HTR-8/SVneo (cell line): ENCODE data around the gene TCAIM.

Experiments used
- DNase-seq: peaks from one replicate; pipeline ENCODE4 v3.0.0; 2011; ENCODE audit warnings: low spot score, mixed read lengths; ENCODE audit not compliant: insufficient read length
- FAIRE-seq: peaks from 2 replicates; lab custom pipeline; 2011; peaks lifted over from hg19 to GRCh38; lab: Jason Lieb, UNC

Gene TCAIM, protein sequence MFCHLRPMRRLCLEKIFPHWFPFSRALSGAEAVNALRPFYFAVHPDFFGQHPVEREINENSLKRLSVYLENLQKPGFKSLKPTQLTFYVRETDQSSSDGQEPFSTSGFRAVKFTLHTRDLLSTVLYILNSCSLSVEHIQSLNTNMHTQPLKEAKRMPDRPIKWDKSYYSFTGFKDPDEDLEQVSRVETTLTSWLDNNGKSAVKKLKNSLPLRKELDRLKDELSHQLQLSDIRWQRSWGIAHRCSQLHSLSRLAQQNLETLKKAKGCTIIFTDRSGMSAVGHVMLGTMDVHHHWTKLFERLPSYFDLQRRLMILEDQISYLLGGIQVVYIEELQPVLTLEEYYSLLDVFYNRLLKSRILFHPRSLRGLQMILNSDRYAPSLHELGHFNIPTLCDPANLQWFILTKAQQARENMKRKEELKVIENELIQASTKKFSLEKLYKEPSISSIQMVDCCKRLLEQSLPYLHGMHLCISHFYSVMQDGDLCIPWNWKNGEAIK

DNA sequence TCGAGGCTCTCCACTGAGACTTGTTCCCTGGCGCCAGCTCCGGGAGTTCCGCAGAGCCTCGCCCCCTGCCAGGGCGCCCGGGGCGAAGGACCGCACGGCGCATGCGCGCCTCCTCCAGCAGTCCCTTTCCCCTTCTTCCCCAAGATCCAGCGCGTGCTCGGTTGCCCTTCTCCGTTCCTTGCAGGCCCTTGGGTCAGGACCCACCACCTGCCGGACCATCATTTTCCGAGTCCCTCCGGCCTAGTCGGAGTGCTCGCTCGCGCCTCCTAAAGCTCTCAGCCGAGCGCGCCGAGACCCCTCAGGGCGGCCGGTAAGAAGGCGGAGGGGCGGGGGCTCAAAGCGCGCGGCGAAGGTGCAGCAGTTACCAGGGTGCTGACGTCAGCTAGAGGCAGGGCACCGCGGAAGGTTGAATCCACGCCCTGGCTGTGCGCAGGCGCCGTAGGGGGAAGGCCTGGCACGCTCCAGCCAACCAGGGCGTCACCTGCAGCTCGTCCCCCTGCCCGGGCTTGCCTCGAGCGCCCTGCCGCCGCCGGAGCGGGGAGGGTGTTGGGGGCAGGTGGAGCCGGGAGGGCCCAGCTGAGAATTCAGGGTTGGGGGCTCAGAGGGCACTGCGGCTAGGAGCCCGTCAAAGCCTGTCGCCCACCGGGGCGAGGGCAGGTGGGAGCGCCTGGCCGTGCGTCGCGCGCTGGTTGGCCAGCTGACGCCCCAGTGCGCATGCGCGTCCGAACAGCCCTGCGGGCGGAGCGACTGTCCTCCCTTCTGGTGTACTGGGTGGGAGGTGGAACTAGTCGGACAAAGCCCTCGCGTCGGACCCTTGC lies at the start of gene TCAIM:
Gene TCAIM, plus strand, starts transcription at position 757 of the 818 bp plus-strand sequence. CDS start 16,017 bp downstream, outside the sequence.
- peak; percentile 95 for FAIRE-seq
- DNase-seq = peak; percentile 97

DNA sequence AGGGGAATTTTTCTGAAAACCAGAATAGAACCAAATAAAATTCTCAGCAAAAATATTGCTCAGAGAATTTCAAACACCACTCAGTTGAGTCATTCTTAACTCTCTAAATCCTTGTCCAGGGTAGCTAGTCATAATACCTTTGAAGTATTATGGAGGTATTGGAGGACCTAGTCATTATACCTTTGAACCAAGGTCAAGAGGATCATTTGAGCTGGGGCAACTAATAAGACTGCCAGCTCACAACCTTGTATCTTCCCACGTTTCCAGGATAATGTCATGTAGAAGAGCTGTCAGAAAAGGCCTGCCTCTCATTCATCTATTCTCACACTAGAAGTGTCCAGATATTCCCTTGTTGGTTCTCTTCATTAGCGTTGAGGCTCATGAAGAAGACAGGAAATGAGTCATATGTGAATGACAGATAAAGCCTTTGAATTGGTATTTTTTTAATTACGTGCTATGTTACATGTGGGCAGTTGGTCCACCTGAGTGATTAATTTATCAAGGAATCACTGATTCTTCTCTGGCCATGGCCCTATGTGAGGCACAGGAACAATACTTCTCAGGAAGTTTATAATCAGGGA lies 48.6 kb upstream of the TCAIM start:
- FAIRE-seq = no peak
- no peak for DNase-seq

DNA sequence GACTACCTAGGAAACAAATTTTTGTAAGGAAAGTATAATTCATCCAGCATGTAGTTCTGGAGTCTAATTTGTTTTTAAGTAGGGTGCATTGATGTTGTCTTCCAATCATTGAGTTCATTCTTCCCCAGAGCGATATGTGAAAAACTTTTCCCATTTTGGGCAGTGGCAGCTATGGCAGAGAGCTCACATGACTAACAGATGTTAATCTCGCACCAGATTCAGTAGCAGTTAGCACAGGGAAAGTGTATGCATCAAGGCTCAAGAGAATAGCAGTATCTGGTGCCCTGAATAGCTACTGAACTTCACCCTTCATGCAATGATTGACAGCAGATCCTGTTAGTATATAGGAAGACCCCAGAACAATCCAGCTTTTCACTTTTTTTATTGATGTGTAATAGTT lies 46.3 kb upstream of the TCAIM start:
- FAIRE-seq = no peak
- DNase-seq = no peak

DNA sequence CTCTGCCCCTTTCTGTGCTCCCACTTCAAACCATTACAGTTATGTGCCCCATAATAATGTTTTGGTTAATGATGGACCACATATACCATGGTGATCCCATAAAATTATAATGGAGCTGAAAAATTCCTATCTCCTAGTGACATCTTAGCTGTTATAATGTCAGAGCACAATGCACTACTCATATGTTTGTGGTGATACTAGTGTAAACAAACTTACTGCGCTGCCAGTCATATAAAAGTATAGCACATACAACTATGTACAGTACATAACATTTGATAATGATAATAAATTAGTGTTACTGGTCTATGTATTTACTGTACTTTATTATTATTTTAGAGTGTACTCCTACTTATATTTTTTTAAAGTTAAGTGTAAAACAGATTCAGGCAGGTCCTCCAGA lies 45.6 kb upstream of the TCAIM start:
- FAIRE-seq (no peak), DNase-seq (no peak)

DNA sequence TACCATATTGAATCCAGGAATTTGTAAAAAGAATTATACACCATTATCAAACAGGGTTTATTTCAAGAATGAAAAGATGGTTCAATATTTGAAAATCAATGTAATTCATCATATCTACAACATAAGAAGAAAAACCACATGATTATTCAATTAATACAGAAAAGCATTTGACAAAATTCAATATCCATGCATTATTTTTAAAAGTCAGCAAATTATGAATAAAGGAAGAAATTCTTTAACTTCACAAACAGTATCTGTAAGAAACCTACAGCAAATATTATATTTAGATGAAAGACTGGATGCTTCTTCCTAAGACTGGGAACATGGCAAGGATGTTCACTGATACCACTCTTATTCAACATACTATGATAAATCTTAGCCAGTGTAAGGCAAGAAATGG lies 41.3 kb upstream of the TCAIM start:
- FAIRE-seq = no peak
- no peak for DNase-seq

DNA sequence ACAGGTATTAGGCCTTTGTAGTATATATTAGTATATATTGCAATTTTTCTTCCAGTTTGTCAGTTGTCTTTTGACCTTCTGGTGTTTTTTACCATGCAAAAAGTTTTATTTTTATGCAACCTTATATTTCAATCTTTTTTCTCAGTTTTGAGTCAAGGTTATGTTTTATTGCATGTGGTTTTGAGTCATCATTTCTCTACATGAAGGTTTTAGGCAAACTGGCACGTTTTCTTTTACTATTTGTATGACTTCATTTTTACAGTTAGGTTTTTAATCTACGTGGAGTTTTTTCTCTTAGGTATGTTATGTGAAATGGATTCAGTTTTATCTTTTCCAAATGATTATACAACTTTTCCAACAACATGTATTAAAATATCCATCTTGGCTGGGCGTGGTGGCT lies 36.8 kb upstream of the TCAIM start:
- DNase-seq = no peak
- no peak for FAIRE-seq

DNA sequence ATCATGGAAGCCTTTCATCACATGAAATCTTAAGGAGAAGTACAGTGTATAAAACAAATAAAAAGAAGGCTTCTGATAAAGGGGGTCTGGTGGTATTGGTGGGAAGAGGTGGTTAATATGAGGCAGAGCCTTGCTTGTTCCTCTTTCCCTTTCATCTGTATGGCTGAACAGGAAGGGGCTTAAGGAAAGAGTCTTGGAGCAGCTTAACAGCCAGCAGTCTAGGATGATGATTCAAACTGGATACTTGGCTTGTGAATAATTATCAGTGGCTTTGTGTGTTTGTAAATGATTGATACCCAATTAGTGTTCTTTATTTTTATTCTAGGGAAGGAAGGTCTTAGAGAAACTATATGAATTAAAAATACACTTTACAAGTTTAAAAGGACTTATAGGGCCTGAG lies 29.1 kb upstream of the TCAIM start:
- DNase-seq (no peak), FAIRE-seq (no peak)

DNA sequence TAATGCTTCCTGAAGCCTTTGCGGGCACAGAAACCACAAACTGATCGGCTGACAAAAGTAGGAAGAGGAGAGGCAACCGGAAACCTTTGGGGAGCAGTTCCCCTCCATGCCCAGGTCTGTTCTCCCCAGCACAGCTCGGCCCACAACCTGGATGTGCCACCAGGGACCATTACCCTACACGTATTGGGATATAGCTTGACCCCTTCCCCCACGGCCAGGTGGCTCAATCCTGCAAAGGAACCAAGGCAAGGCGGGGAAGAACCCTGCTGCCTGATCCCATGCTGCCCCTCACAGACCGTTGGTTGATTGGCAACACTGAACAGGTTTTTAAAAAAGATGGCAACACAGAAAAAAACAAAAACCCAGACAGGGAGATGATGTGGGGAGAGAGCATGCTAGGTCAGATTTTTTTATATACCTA lies 19.7 kb upstream of the TCAIM start:
- FAIRE-seq (no peak), DNase-seq (no peak)

DNA sequence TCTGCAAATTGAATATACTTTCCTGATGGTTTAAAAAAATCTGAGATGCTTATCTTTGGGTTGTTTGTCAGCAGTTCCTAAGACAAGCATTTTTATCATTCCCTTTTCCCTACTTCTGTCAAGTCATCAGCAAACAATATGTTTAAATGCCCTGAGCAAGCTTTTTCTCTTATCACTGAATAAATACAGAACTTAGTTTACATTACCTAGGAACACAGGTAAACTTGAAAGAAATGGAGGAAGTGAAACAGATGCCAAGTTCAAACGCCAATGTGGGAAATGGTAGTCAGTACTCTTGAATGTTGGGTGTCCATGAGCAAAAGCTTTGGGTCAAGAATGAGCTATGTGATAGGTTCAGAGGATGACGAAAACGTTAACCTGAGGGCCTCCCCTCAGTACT lies 17.2 kb upstream of the TCAIM start:
- FAIRE-seq (no peak), DNase-seq (no peak)

DNA sequence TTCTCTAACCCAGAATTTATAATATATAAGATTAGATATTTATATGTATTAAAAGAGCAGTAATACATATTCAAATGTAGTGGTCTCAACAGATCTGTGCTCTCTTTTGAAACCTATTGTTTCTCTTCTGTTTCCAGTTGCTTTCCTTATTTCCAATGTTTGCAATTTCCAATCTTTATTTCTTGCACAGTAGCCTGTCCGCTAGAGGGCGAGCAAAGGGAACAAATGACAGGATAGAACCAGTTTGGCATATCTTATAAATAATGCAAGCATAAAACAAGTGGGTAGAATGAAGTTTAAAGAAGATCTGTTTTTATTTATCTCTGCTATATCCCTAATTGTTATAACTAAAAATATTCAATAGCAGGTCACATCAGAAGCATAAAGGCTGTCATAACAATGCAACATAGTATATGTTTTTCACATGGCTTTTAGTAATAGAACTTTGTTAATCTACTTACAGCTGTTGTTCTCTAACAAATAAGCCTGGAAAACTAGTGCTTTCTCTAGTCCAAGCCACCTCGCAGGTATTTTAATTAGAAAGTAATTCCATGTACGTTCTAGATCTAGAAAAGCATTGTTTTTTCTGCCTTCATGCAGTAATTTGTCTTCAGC lies 15.1 kb upstream of the TCAIM start:
- FAIRE-seq (no peak), DNase-seq (peak; percentile 44)

DNA sequence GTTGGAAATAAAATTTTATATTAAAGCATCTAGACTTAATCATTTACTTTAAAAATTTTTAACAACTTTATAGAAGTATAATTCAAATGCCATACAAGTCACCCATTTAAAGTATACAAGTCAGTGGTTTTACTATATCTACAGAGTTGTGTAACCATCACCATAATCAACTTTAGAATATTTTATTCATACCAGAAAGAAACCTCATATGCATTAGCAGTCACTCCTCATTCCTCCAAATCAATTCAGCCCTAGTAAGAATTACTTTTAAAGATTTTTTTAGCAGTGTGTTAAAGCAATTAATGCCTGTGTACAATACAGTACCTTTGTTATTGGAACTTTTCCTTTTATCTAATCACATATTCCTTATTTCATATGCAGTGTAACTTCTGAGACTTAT lies 14.0 kb upstream of the TCAIM start:
- no peak for DNase-seq
- no peak for FAIRE-seq

DNA sequence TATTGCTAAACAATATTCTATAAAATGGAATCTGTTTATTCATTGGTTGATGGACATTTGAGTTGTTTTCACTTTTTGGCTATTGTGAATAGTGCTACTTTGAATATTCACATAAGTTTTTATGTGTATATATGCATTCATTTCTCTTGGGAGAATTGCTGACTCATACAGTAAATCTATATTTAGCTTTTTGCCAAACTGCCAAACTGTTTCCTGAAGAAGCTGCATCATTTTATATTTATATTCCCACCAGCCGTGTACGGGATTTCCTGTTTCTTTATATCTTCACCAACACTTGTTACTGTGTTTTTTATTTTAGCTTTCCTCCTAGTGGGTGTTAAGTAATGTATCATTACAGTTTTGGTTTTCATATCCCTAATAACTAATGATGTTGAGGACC lies 12.5 kb upstream of the TCAIM start:
- FAIRE-seq (no peak), DNase-seq (no peak)

DNA sequence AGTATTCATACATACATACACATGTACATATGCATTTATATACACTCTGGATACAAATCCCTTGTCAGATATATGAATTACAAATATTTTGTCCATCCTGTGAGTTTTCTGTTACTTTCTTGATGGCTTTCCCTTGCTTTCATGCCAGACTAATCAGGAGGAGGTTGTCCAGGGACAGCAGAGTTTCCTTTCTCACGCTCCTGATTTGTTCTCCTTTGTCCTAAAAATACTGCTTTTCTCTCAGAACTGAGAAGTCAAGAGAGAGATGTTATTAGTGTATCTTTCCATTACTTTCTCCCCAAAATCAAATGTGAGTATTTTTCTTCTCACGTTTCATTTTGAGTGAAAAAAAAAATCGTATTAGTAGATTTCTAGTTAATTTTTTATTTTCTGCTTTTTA lies 12.1 kb upstream of the TCAIM start:
- FAIRE-seq = no peak
- no peak for DNase-seq

DNA sequence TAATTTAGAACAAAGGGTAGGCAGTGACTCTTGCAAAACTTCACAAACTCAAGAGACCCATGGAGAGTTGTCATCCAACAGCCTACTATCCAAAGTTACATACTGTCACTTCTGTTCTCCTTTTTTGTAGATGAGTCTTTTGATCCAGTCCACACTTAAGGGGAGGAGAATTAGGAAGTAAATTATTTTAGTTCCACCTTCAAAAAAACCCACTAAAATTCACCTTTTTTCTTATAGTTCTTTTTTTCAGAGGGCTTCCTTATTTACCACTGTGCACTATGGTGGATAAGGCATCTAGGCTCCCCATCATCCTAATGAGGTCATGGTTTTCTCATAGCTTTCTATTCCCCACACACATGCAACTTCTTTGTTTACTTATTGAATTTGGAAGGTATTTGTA lies 8.6 kb upstream of the TCAIM start:
- DNase-seq (no peak), FAIRE-seq (no peak)

DNA sequence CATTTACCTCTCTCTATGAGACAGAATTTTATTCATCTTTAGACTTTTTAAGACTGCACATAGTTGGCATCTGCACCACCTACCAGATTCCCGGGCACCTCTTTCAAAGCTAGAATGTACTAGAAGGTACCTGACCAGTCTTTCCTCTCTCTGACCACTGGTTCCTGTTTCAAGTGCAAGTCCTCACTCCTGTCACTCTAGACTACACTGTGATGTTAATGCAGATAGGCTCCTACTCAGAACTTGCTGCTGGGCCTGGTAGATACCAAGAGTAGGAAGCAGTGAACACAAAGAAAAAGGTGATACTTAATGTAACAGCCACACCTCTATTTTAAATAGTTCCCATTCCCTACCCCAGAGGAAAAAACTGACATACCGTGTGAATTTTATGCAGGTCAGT lies 8.1 kb upstream of the TCAIM start:
- FAIRE-seq = no peak
- no peak for DNase-seq

DNA sequence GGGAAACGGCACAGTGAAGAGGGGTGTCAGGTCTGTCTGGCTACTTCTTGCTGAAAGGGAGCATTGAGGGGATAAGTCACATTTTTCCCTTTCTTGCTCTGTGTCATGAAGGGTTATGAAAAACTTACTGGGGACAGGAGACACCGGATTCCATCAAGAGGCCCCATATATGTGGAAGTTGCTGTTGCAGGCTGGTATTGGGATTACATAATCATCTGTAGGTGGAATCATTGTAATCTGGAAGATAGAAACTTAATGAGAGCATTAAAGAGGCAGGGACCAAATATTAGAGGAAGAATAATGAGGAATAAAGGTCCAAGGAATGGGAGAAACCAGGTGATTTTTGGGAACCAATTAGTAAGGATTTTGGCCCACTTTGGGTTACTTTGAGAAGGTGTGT lies 4.2 kb upstream of the TCAIM start:
- FAIRE-seq = no peak
- no peak for DNase-seq

DNA sequence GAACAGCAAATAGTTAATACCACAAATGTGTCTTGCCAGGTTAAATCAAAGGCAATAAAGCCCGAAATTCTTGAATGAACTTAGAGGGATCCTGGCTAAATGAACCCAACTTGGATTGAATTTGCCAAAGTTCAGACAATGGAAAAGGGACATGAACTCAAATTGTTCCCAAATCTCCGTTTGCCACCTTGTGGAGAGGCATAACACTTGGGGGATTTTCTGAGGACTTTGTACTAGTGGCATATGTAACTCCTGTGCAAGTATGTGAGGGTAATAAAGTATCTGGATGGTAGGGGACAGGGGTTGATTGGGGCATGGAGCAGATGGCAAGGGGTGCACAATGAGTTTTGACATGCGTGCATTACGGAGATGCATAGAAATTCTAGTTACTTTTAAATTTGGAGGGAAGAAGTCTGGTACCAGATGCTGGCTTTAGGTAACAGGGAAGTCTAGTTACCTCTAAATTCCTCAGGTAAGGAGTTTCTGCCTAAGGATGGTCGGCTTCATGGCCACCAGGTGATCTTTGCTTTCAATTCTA lies 1.2 kb upstream of the TCAIM start:
- no peak for FAIRE-seq

DNA sequence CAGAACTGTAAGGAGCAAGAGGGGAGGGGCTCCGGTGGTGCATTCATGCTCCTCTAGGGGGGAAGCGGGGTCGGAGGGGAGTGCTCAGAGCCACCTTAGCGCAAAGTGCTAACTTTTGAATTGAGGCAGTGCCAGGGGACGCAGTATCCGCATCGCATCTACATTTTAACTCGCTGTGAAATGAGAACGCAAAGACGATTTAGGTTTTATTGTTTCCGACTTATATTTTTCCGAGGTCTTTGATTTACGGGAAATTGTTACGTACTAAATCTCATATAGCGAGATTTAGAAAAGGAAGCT lies 212 bp downstream of the TCAIM start:
- DNase-seq = no peak
- FAIRE-seq = no peak

More for the DNA sequence above, 1.2 kb upstream of the TCAIM start:
- DNase-seq = no peak

DNA sequence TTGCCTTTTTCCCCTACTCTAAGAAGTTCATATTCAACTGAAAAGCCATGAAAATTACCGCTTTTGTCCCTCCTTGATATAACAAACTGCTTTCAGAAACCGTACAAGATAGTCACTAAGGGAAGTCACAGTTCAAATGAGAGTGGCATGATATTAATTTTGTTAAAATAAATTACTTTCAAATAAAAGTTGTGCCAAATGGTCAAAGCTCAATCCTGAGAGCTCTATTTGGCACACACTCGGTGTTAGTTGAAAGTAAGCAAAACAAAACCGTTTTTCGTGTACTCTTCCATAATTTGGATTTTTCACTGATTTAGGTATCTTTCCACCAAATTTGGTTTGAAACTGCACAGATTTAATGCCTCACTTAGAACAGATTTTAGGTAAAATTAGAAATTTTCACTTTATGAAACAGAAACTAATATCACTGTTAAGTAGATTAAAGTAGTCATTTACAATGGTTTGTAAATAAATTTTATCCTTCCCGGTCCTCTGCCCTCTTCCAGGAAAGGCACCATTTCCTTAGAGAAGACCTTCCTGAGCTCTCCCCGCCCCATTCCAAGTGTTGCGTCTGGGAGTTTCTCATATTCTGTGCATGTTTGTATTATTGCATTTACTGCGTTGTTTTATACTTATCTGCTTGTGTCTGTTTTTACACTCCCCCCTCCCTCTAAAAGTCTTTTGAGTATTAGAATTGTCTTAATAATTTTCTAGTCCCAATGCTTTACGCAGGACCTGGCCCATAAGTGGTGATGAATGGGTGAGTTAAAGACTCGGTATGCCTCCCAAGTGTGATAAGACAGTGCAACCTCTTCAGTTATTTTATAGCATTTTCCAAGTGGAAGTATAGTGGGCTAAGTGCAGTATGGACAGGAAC lies 853 bp downstream of the TCAIM start:
- FAIRE-seq (no peak), DNase-seq (no peak)

DNA sequence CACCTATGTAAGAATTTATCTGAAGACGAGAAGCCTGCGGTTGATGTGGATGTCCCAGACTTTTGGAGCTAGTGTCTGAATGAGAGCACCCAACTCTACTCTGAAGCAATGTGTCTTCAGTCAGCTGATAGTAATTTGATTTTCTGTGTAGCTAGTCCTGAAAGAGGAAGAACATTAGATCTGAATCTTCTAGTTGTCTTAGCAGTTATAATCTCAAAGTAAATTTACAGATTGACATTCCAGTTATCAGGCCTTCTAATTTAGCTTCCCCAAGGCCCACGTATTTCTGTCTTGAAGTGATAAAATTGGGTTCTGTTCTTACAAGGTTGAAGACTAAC lies 1.5 kb downstream of the TCAIM start:
- no peak for FAIRE-seq
- DNase-seq = no peak
